CD14-positive monocyte (primary cell): ENCODE measurements around the gene EXTL1. TPM values are rescaled to one million over a fixed set of nuclear protein-coding genes. Genes with fewer than 3 reads are reported as not detected.

Experiments
- DNase-seq, 3 donors: peaks; one replicate each; pipeline ENCODE4 v3.0.0-alpha.2; 2011 to 2022
- H2AFZ ChIP-seq: 2 replicates; pipeline ENCODE4 v1.6.0; 2012; ENCODE audit warnings: mild to moderate bottlenecking, low read depth, low read length, inconsistent platforms; ENCODE audit not compliant: insufficient read depth, poor library complexity, severe bottlenecking
- H3K27ac ChIP-seq, 2 donors: 1 replicate in 1 of 2; 2 replicates in 1 of 2; pipeline ENCODE4 v1.5.1; 2012 to 2013; ENCODE audit warnings: low read length in 2 of 2, control low read depth in 1 of 2, inconsistent platforms in 1 of 2, low read depth in 1 of 2, mild to moderate bottlenecking in 1 of 2
- H3K27me3 ChIP-seq, 2 donors: one replicate each; pipeline versions ENCODE4 v1.6.0 to v1.6.1; 2011 to 2013; ENCODE audit warnings: low read length in 2 of 2; ENCODE audit not compliant: control insufficient read depth in 2 of 2, insufficient read depth in 2 of 2
- H3K36me3 ChIP-seq, 2 donors: replicated peaks in 1 of 2; 1 replicate in 1 of 2; 2 replicates in 1 of 2; pipeline versions ENCODE4 v1.5.1 to v1.6.1; 2012 to 2013; ENCODE audit warnings: low read length in 2 of 2, control low read depth in 1 of 2, inconsistent platforms in 1 of 2, mild to moderate bottlenecking in 1 of 2; ENCODE audit not compliant: insufficient read depth in 2 of 2, control insufficient read depth in 1 of 2
- H3K4me1 ChIP-seq, 2 donors: 1 replicate in 1 of 2; 2 replicates in 1 of 2; pipeline versions ENCODE4 v1.5.1 to v1.6.1; 2012 to 2013; ENCODE audit warnings: low read length in 2 of 2, control low read depth in 1 of 2, inconsistent platforms in 1 of 2, mild to moderate bottlenecking in 1 of 2, moderate library complexity in 1 of 2; ENCODE audit not compliant: insufficient read depth in 2 of 2, control insufficient read depth in 1 of 2
- H3K4me2 ChIP-seq: replicated peaks from 2 replicates; pipeline ENCODE3; 2012; ENCODE audit warnings: low read length, moderate library complexity, mild to moderate bottlenecking; ENCODE audit not compliant: poor library complexity, severe bottlenecking; ENCODE audit errors: extremely low read depth
- H3K4me3 ChIP-seq, 3 experiments: fragments of 200-600 bp in 1 of 3; sonication (generic) in 1 of 3; replicated peaks in 1 of 3; 1 replicate in 2 of 3; 2 replicates in 1 of 3; pipeline ENCODE4 v1.5.1; 2011 to 2013; ENCODE audit warnings: low read length in 3 of 3, mild to moderate bottlenecking in 3 of 3, control low read depth in 2 of 3, low read depth in 2 of 3, inconsistent platforms in 1 of 3, moderate library complexity in 1 of 3
- H3K79me2 ChIP-seq: 2 replicates; pipeline ENCODE4 v1.6.0; 2012; ENCODE audit warnings: mild to moderate bottlenecking, control low read depth, inconsistent platforms, low read length, moderate library complexity; ENCODE audit not compliant: insufficient read depth
- H3K9ac ChIP-seq: 2 replicates; pipeline ENCODE4 v1.6.0; 2017; ENCODE audit warnings: low read length, mild to moderate bottlenecking; ENCODE audit not compliant: insufficient read depth, poor library complexity, severe bottlenecking
- H3K9me3 ChIP-seq, 2 donors: replicated peaks in 1 of 2; 1 replicate in 1 of 2; 2 replicates in 1 of 2; pipeline versions ENCODE4 v1.5.1 to v1.6.1; 2012 to 2013; ENCODE audit warnings: low read length in 2 of 2, control low read depth in 1 of 2; ENCODE audit not compliant: control insufficient read depth in 1 of 2, insufficient read depth in 1 of 2
- H4K20me1 ChIP-seq: 2 replicates; pipeline ENCODE4 v1.6.0; 2012; ENCODE audit warnings: mild to moderate bottlenecking, low read length, control low read depth, moderate library complexity; ENCODE audit not compliant: insufficient read depth
- H3K27ac Mint-ChIP-seq, 7 donors: one replicate each; pipeline ENCODE4 v1.8.0; 2020; ENCODE audit warnings: mild to moderate bottlenecking in 7 of 7, mixed read lengths in 7 of 7, moderate library complexity in 6 of 7, inconsistent platforms in 2 of 7
- H3K27me3 Mint-ChIP-seq, 3 donors: one replicate each; pipeline ENCODE4 v1.8.0; 2021 to 2022; ENCODE audit warnings: low read depth in 3 of 3, mild to moderate bottlenecking in 3 of 3, mixed read lengths in 3 of 3, moderate library complexity in 3 of 3, inconsistent platforms in 1 of 3
- H3K36me3 Mint-ChIP-seq, 2 donors: one replicate each; pipeline ENCODE4 v1.8.0; 2020; ENCODE audit warnings: mixed read lengths in 2 of 2, inconsistent platforms in 1 of 2, mild to moderate bottlenecking in 1 of 2
- H3K4me1 Mint-ChIP-seq: one replicate; pipeline ENCODE4 v1.8.0; 2020; ENCODE audit warnings: mild to moderate bottlenecking, mixed read lengths
- H3K4me3 Mint-ChIP-seq, 2 donors: one replicate each; pipeline ENCODE4 v1.8.0; 2020; ENCODE audit warnings: mild to moderate bottlenecking in 2 of 2, mixed read lengths in 2 of 2, moderate library complexity in 1 of 2
- H3K9me3 Mint-ChIP-seq, 7 donors: one replicate each; pipeline ENCODE4 v1.8.0; 2020 to 2022; ENCODE audit warnings: mixed read lengths in 7 of 7, mild to moderate bottlenecking in 6 of 7, moderate library complexity in 6 of 7, inconsistent platforms in 2 of 7
- CTCF ChIP-seq: fragments of 200-600 bp; IDR thresholded peaks from one replicate; pipeline ENCODE4 v1.8.0; 2022; ENCODE audit warnings: antibody characterized with exemption, mild to moderate bottlenecking
- WGBS: methylation state at CpG from one replicate; pipeline ENCODE4 v1.1.5; 2013; ENCODE audit warnings: missing lambda C conversion rate; ENCODE audit not compliant: insufficient coverage; 5-methylcytosine and 5-hydroxymethylcytosine counted together
- intact Hi-C, 2 donors: fragments of 100-400 bp; cut with micrococcal nuclease; formaldehyde crosslinking; loops; one replicate each; pipeline versions ENCODE4 v1.15.0 to v1.15.1; 2023
- polyA plus RNA-seq, 3 donors: library from polyadenylated mRNA; depleted of rRNA in 1 of 3; unstranded in 2 of 3; stranded (reverse) in 1 of 3; fragments of 300-500 nt in 2 of 3; fragments of >200 nt in 1 of 3; fragmentation: Illumina TruSeq in 2 of 3; gene quantifications; 1 replicate in 2 of 3; 2 replicates in 1 of 3; pipeline ENCODE4 v1.2.3, GENCODE V29; 2012 to 2021
- small RNA-seq: library from RNA; depleted of rRNA; stranded (forward); fragments of <200 nt; gene quantifications from one replicate; pipeline ENCODE3, GENCODE V24; 2012; ENCODE audit warnings: low read depth; ENCODE audit not compliant: insufficient read length

EXTL1 gene
- polyA plus RNA-seq, 3 donors, result not detected

DNA sequence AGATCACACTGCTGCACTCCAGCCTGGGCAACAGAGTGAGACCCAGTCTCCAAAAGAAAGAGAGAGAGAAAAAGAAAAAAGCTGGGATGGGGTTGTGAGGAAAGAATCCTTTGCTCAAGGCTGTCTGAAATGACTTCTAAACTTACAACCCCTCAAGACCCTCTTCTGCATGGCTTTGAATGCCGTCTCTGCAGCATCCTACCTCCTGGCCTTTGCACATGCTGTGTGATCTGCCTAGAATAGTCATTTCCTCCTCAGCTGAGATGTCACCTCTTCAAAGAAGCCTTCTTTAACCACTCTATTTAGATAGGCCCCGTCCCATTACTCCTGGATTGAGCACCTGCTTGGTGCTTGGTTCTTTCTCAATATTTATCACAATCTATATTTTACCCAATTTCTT, 63.3 kb downstream of the EXTL1 start:
- Mint-ChIP-seq H3K4me3 (no peak overlapping the region), H3K36me3 (no peaks in the 10 kb centered on the region), H3K27me3 (peaks cover 3 to 15% (median 13%) of the 10 kb centered on the region in 3 donors), H3K9me3 (peaks cover 0 to under 1% (median 0%) of the 10 kb centered on the region in 7 donors), H3K4me1 (peaks cover 1% of the 10 kb centered on the region), H3K27ac (no peak overlapping the region)
- H3K79me2 ChIP-seq, result no peaks in the 10 kb centered on the region
- no peaks in the 10 kb centered on the region for H3K4me1 ChIP-seq
- no peak overlapping the region for H3K4me2 ChIP-seq
- peaks cover 0 to 3% of the 10 kb centered on the region in 2 donors for H3K27me3 ChIP-seq
- H3K27ac ChIP-seq, result no peak overlapping the region
- H3K9me3 ChIP-seq, result no peaks in the 10 kb centered on the region
- no peak for TF ChIP-seq CTCF
- no peaks in the 10 kb centered on the region for H4K20me1 ChIP-seq
- WGBS, result 90% methylated on average over 2 of the region's 2 CpGs
- intact Hi-C loops, result no loop called here
- no peak overlapping the region for H3K9ac ChIP-seq
- no peak overlapping the region for H2AFZ ChIP-seq
- H3K4me3 ChIP-seq, result no peak overlapping the region
- H3K36me3 ChIP-seq, result no peaks in the 10 kb centered on the region
- no peak for DNase-seq

Small RNAs within 50 kb of the gene (small RNA-seq; reads per million reads assigned to genes)
- gene RF00283 (not detected), gene RF00492 (not detected)

Other genes starting within 250 kb of the EXTL1 start
- 10 to 100 TPM in 1 of 3 donors, 1 to 10 TPM in 2; 1.5 to 31.5 (median 3.5) TPM for gene SELENON, start 221.6 kb upstream of the EXTL1 start, polyA plus RNA-seq
- 10 to 100 TPM; 67.3 to 73.5 (median 69.9) TPM for gene MTFR1L, start 201.8 kb upstream of the EXTL1 start, polyA plus RNA-seq
- gene AUNIP, start 162.3 kb upstream of the EXTL1 start, polyA plus RNA-seq, result under 1 TPM; 0.19 to 0.44 (median 0.44) TPM
- gene PAQR7, start 146.1 kb upstream of the EXTL1 start, polyA plus RNA-seq, result 10 to 100 TPM in 1 of 3 donors, 1 to 10 TPM in 1, under 1 TPM in 1; 0.92 to 13.3 (median 1.0) TPM
- gene STMN1, start 115.4 kb upstream of the EXTL1 start, polyA plus RNA-seq, result 1 to 10 TPM; 1.5 to 8.1 (median 3.5) TPM
- gene PAFAH2, start 23.7 kb upstream of the EXTL1 start, polyA plus RNA-seq, result 1 to 10 TPM; 6.4 to 9.2 (median 6.8) TPM
- gene SLC30A2, start 24.3 kb downstream of the EXTL1 start, polyA plus RNA-seq, result not detected
- under 1 TPM in 1 of 3 donors, not detected in 2; 0.09 TPM for gene TRIM63, start 45.9 kb downstream of the EXTL1 start, polyA plus RNA-seq
- gene PDIK1L, start 90.0 kb downstream of the EXTL1 start, polyA plus RNA-seq, result 1 to 10 TPM; 1.2 to 2.5 (median 2.3) TPM
- not detected for gene FAM110D, start 137.3 kb downstream of the EXTL1 start, polyA plus RNA-seq
- gene C1orf232, start 147.2 kb downstream of the EXTL1 start, polyA plus RNA-seq, result not detected
- 10 to 100 TPM; 23.6 to 36.5 (median 27.8) TPM for gene ZNF593, start 148.1 kb downstream of the EXTL1 start, polyA plus RNA-seq
- gene ZNF593OS, start 150.1 kb downstream of the EXTL1 start, polyA plus RNA-seq, result under 1 TPM in 2 of 3 donors, not detected in 1; 0.50 to 0.59 TPM
- 1 to 10 TPM in 1 of 3 donors, not detected in 2; 1.4 TPM for gene CNKSR1, start 155.7 kb downstream of the EXTL1 start, polyA plus RNA-seq
- gene CATSPER4, start 168.8 kb downstream of the EXTL1 start, polyA plus RNA-seq, result not detected
- 10 to 100 TPM in 2 of 3 donors, 1 to 10 TPM in 1; 8.2 to 32.5 (median 10.9) TPM for gene CEP85, start 212.4 kb downstream of the EXTL1 start, polyA plus RNA-seq